CD14-positive monocyte (primary cell): ENCODE measurements around the gene SH3GL3. TPM values are rescaled to one million over a fixed set of nuclear protein-coding genes. Genes with fewer than 3 reads are reported as not detected.

Source experiments
- DNase-seq, 3 donors: peaks; one replicate each; pipeline ENCODE4 v3.0.0-alpha.2; 2011 to 2022
- H2AFZ ChIP-seq: 2 replicates; pipeline ENCODE4 v1.6.0; 2012; ENCODE audit warnings: mild to moderate bottlenecking, low read depth, low read length, inconsistent platforms; ENCODE audit not compliant: insufficient read depth, poor library complexity, severe bottlenecking
- H3K27ac ChIP-seq, 2 donors: 1 replicate in 1 of 2; 2 replicates in 1 of 2; pipeline ENCODE4 v1.5.1; 2012 to 2013; ENCODE audit warnings: low read length in 2 of 2, control low read depth in 1 of 2, inconsistent platforms in 1 of 2, low read depth in 1 of 2, mild to moderate bottlenecking in 1 of 2
- H3K27me3 ChIP-seq, 2 donors: one replicate each; pipeline versions ENCODE4 v1.6.0 to v1.6.1; 2011 to 2013; ENCODE audit warnings: low read length in 2 of 2; ENCODE audit not compliant: control insufficient read depth in 2 of 2, insufficient read depth in 2 of 2
- H3K36me3 ChIP-seq, 2 donors: replicated peaks in 1 of 2; 1 replicate in 1 of 2; 2 replicates in 1 of 2; pipeline versions ENCODE4 v1.5.1 to v1.6.1; 2012 to 2013; ENCODE audit warnings: low read length in 2 of 2, control low read depth in 1 of 2, inconsistent platforms in 1 of 2, mild to moderate bottlenecking in 1 of 2; ENCODE audit not compliant: insufficient read depth in 2 of 2, control insufficient read depth in 1 of 2
- H3K4me1 ChIP-seq, 2 donors: 1 replicate in 1 of 2; 2 replicates in 1 of 2; pipeline versions ENCODE4 v1.5.1 to v1.6.1; 2012 to 2013; ENCODE audit warnings: low read length in 2 of 2, control low read depth in 1 of 2, inconsistent platforms in 1 of 2, mild to moderate bottlenecking in 1 of 2, moderate library complexity in 1 of 2; ENCODE audit not compliant: insufficient read depth in 2 of 2, control insufficient read depth in 1 of 2
- H3K4me2 ChIP-seq: replicated peaks from 2 replicates; pipeline ENCODE3; 2012; ENCODE audit warnings: low read length, moderate library complexity, mild to moderate bottlenecking; ENCODE audit not compliant: poor library complexity, severe bottlenecking; ENCODE audit errors: extremely low read depth
- H3K4me3 ChIP-seq, 3 experiments: fragments of 200-600 bp in 1 of 3; sonication (generic) in 1 of 3; replicated peaks in 1 of 3; 1 replicate in 2 of 3; 2 replicates in 1 of 3; pipeline ENCODE4 v1.5.1; 2011 to 2013; ENCODE audit warnings: low read length in 3 of 3, mild to moderate bottlenecking in 3 of 3, control low read depth in 2 of 3, low read depth in 2 of 3, inconsistent platforms in 1 of 3, moderate library complexity in 1 of 3
- H3K79me2 ChIP-seq: 2 replicates; pipeline ENCODE4 v1.6.0; 2012; ENCODE audit warnings: mild to moderate bottlenecking, control low read depth, inconsistent platforms, low read length, moderate library complexity; ENCODE audit not compliant: insufficient read depth
- H3K9ac ChIP-seq: 2 replicates; pipeline ENCODE4 v1.6.0; 2017; ENCODE audit warnings: low read length, mild to moderate bottlenecking; ENCODE audit not compliant: insufficient read depth, poor library complexity, severe bottlenecking
- H3K9me3 ChIP-seq, 2 donors: replicated peaks in 1 of 2; 1 replicate in 1 of 2; 2 replicates in 1 of 2; pipeline versions ENCODE4 v1.5.1 to v1.6.1; 2012 to 2013; ENCODE audit warnings: low read length in 2 of 2, control low read depth in 1 of 2; ENCODE audit not compliant: control insufficient read depth in 1 of 2, insufficient read depth in 1 of 2
- H4K20me1 ChIP-seq: 2 replicates; pipeline ENCODE4 v1.6.0; 2012; ENCODE audit warnings: mild to moderate bottlenecking, low read length, control low read depth, moderate library complexity; ENCODE audit not compliant: insufficient read depth
- H3K27ac Mint-ChIP-seq, 7 donors: one replicate each; pipeline ENCODE4 v1.8.0; 2020; ENCODE audit warnings: mild to moderate bottlenecking in 7 of 7, mixed read lengths in 7 of 7, moderate library complexity in 6 of 7, inconsistent platforms in 2 of 7
- H3K27me3 Mint-ChIP-seq, 3 donors: one replicate each; pipeline ENCODE4 v1.8.0; 2021 to 2022; ENCODE audit warnings: low read depth in 3 of 3, mild to moderate bottlenecking in 3 of 3, mixed read lengths in 3 of 3, moderate library complexity in 3 of 3, inconsistent platforms in 1 of 3
- H3K36me3 Mint-ChIP-seq, 2 donors: one replicate each; pipeline ENCODE4 v1.8.0; 2020; ENCODE audit warnings: mixed read lengths in 2 of 2, inconsistent platforms in 1 of 2, mild to moderate bottlenecking in 1 of 2
- H3K4me1 Mint-ChIP-seq: one replicate; pipeline ENCODE4 v1.8.0; 2020; ENCODE audit warnings: mild to moderate bottlenecking, mixed read lengths
- H3K4me3 Mint-ChIP-seq, 2 donors: one replicate each; pipeline ENCODE4 v1.8.0; 2020; ENCODE audit warnings: mild to moderate bottlenecking in 2 of 2, mixed read lengths in 2 of 2, moderate library complexity in 1 of 2
- H3K9me3 Mint-ChIP-seq, 7 donors: one replicate each; pipeline ENCODE4 v1.8.0; 2020 to 2022; ENCODE audit warnings: mixed read lengths in 7 of 7, mild to moderate bottlenecking in 6 of 7, moderate library complexity in 6 of 7, inconsistent platforms in 2 of 7
- CTCF ChIP-seq: fragments of 200-600 bp; IDR thresholded peaks from one replicate; pipeline ENCODE4 v1.8.0; 2022; ENCODE audit warnings: antibody characterized with exemption, mild to moderate bottlenecking
- WGBS: methylation state at CpG from one replicate; pipeline ENCODE4 v1.1.5; 2013; ENCODE audit warnings: missing lambda C conversion rate; ENCODE audit not compliant: insufficient coverage; 5-methylcytosine and 5-hydroxymethylcytosine counted together
- intact Hi-C, 2 donors: fragments of 100-400 bp; cut with micrococcal nuclease; formaldehyde crosslinking; loops; one replicate each; pipeline versions ENCODE4 v1.15.0 to v1.15.1; 2023
- polyA plus RNA-seq, 3 donors: library from polyadenylated mRNA; depleted of rRNA in 1 of 3; unstranded in 2 of 3; stranded (reverse) in 1 of 3; fragments of 300-500 nt in 2 of 3; fragments of >200 nt in 1 of 3; fragmentation: Illumina TruSeq in 2 of 3; gene quantifications; 1 replicate in 2 of 3; 2 replicates in 1 of 3; pipeline ENCODE4 v1.2.3, GENCODE V29; 2012 to 2021

Gene SH3GL3
- polyA plus RNA-seq, 3 donors, result not detected

GRCh38 chr15:83626171-83626802 lies 179.1 kb downstream of the SH3GL3 start:
- Mint-ChIP-seq H3K36me3 (no peaks in the 10 kb centered on the region), H3K4me3 (no peak overlapping the region), H3K9me3 (peaks cover 0 to 27% (median 7%) of the 10 kb centered on the region in 7 donors), H3K27ac (no peak overlapping the region), H3K4me1 (no peaks in the 10 kb centered on the region), H3K27me3 (peaks cover 0 to 5% (median 0%) of the 10 kb centered on the region in 3 donors)
- Histone ChIP-seq H3K9ac (no peak overlapping the region), H4K20me1 (no peaks in the 10 kb centered on the region), H3K4me2 (no peak overlapping the region), H3K9me3 (peaks cover 2 to 7% of the 10 kb centered on the region in 2 donors), H3K36me3 (no peaks in the 10 kb centered on the region), H3K4me1 (no peaks in the 10 kb centered on the region), H3K79me2 (no peaks in the 10 kb centered on the region), H3K27me3 (no peaks in the 10 kb centered on the region), H3K4me3 (no peak overlapping the region), H3K27ac (no peak overlapping the region), H2AFZ (no peak overlapping the region)
- 100% methylated on average over 1 of the region's 2 CpGs for WGBS
- DNase-seq, result no peak
- no peak for TF ChIP-seq CTCF
- intact Hi-C loops, result no loop called here

- Mint-ChIP-seq H3K4me1 (no peaks in the 10 kb centered on the region), H3K9me3 (peaks cover 4 to 28% (median 15%) of the 10 kb centered on the region in 7 donors), H3K4me3 (no peak overlapping the region), H3K36me3 (no peaks in the 10 kb centered on the region), H3K27ac (no peak overlapping the region), H3K27me3 (peaks cover 2 to 8% (median 3%) of the 10 kb centered on the region in 3 donors)
- DNase-seq, result no peak
- H4K20me1 ChIP-seq, result no peaks in the 10 kb centered on the region
- H3K27ac ChIP-seq, result no peak overlapping the region
- no peaks in the 10 kb centered on the region for H3K79me2 ChIP-seq
- H2AFZ ChIP-seq, result no peak overlapping the region
- H3K9ac ChIP-seq, result no peak overlapping the region
- no peak overlapping the region for H3K4me2 ChIP-seq
- H3K36me3 ChIP-seq, result no peaks in the 10 kb centered on the region
- H3K9me3 ChIP-seq, result peaks cover 5 to 7% of the 10 kb centered on the region in 2 donors
- intact Hi-C loops, result no loop called here
- no peaks in the 10 kb centered on the region for H3K4me1 ChIP-seq
- no CpG with 5 or more reads among the region's 2 CpGs for WGBS
- no peak for TF ChIP-seq CTCF
- no peak overlapping the region for H3K4me3 ChIP-seq
- H3K27me3 ChIP-seq, result no peaks in the 10 kb centered on the region
These were observed 184.4 kb downstream of the SH3GL3 start for GRCh38 chr15:83631534-83631933.
